OCI-M2 (cell line): ENCODE results near the gene ZNF175.

Source experiments
- DNase-seq: peaks from one replicate; lab custom pipeline; 2025; ENCODE audit not compliant: unreplicated experiment; lab: John Stamatoyannopoulos, UW

ZNF175 gene

DNA sequence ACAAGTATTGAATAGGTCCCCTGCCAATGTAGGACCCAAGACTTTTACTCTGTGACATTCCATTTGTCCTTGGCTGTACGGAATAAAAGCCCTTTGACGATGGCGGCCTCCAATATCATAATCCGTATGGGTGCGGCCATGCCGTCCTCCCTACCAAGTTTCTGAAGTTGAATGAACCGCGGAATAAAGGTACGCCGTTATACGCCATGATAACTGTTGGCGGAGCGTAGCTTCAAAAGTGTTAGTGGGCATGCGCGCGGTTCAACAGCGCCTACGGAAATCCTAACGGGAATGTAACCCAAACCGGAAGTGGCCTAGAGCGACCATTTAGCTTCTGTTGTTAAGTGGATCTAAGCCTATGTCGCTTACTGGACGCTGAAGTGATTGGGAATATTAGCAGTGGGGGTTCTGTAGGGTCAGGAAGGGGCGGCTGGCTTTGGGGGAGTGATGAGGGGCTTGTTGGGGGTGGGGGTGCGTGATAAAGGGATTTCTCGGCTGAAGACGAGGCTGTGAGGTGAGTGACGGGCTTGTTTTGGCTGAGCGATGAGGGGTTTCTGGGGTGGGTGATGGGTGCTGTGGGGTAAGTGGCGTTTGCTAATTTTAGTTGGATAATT is at the start of gene ZNF175:
Gene ZNF175 (plus strand): TSS at position 322 of the 614 bp plus-strand sequence. CDS start 2,047 bp downstream, outside the sequence.
- DNase-seq, result peak; percentile 97

DNA sequence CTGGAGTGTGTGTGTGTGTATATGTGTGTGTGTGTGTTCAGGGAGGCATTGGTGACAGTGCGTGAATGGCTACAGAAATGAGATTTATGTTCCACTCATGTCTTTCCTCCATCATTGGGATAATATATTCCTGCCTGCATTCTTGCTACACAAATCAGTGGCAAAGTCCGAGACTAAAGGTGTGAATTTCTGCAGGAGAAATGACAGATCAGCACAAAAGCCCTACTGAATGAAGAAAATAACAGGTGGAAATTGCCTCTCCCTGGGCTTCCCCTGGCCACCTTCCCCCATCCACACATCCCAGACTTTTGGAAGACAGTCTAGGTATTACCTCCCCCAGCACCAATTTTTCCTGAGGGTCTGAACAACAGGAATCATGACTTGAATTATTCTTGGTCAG is 49.7 kb upstream of the ZNF175 start:
- DNase-seq, result no peak

- DNase-seq, result no peak
These were observed 49.3 kb upstream of the ZNF175 start for GRCh38 chr19:51521781-51522180.

DNA sequence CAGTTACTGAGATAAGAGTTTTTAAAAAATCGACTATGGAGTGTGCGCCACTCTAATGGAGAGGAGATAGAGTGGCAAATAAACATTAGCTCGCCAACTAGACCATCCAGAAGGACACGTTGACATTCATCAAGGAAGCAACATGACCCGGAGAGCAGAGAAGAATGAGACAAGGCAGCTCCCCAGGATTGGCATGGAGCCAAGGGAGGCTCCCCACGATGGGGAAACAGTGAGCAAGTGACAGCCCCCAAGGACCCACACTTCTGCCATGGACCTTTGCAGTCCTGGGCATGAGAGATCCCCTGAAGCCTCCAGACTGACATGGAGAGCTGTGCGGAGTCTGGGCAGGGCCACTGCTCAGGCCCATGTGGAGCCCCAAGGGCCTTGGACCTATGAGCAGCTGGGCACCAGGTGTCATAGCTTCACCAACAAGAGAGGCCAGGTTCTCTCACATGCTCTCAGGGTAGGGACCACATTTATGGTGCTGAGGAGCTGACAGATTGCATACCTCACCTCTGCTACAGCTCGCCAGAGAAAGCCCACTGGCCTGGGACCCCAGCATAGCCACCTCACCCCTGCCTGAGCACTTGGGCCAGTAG is 46.3 kb upstream of the ZNF175 start:
- no peak for DNase-seq

GRCh38 chr19:51525651-51526050 is 45.4 kb upstream of the ZNF175 start:
- no peak for DNase-seq

GRCh38 chr19:51529301-51529700 is 41.8 kb upstream of the ZNF175 start:
- DNase-seq, result no peak

DNA sequence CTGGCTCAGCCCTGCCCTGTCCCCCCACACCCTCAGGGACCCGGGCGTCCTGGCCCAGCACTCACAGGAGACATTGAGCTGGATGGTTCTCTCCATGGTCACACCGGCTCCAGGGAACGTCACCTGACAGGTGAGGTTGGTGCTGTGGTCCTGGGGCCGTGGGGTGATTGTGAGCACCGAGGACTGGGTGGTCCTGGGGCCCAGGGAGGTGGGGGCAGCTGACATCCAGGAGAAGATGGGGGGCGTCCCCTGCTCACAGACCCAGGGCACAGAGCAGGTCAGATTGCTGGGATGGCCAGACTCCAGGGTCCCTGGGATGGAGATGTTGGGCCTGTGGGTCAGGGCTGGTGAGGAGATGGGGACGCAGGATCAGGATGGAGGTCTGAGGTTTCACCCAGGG is 40.5 kb upstream of the ZNF175 start:
- DNase-seq, result no peak

DNA sequence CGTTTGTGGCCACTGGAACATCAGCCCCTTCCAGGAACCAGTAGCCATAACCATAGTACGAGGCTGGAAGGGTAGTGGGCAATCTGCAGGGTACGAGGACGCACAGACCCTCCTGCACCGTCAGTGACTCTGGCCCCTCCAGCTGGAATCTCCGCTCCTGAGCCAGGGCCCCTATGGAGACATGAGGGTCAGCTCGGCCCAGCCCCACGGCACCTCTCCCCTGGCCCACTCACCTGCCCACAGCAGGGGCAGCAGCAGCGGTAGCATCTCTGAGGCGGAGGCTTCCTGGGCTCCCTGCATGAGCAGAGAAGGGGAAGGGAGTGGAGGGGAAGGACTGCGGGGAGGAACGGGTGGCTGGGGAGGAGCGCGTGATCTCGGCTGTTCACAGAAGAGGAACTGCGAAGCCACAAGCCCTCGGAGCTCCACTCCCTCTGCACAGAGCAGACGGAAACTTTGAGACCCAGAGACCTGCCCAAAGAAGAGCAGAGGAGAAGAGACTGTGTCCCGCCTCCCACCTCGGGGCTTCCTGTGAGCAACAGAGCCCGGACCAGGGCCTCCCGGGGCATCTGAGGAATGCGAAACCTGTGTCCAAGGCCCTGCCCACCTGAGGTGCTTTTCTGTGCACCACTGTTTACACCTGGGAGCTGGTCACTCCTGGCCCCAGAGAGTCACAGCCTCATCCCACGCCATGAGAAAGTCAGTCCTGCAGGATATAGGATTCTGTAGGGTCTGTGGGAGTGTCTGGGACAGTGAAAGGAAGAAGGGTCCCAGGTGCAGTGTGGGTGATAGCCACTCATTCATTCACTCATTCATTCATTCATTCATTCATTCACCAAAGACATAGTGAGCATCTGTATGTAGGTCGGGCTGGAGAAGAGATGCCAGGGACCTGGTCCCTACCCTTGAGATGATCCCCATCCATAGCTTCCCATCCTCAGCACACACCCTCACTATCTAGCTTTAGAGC is 39.5 kb upstream of the ZNF175 start, which contains the start of gene SIGLEC6:
Gene SIGLEC6 (minus strand): TSS at position 322 of the 967 bp plus-strand sequence. CDS start 22 bp downstream, at position 300.
- DNase-seq, result peak; percentile 46

GRCh38 chr19:51535535-51535934 is 35.5 kb upstream of the ZNF175 start:
- DNase-seq, result no peak

- DNase-seq, result no peak
These were observed 31.2 kb upstream of the ZNF175 start for GRCh38 chr19:51539821-51540366.

GRCh38 chr19:51541458-51542357 is 29.4 kb upstream of the ZNF175 start:
- no peak for DNase-seq

- no peak for DNase-seq
These were observed 28.4 kb upstream of the ZNF175 start for GRCh38 chr19:51542699-51543098.

DNA sequence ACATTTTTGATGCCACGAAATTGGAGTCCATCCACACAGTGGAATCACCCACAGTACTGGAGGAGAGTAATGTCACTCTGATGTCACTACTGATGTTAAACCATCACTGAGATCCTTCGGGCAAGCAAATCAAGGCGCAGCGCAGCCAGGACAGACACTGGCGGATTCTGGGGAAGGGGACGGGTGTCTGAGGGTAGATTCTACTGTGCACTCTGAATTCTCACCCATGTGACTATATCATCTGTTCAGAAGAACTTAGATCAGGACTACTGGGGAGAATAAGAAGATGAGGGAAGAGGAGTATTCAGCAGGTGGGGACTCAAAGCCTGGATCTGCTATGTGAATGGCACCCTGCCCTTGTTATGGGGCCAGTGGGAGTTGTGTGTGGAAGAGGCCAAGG is 27.0 kb upstream of the ZNF175 start:
- DNase-seq, result no peak

DNA sequence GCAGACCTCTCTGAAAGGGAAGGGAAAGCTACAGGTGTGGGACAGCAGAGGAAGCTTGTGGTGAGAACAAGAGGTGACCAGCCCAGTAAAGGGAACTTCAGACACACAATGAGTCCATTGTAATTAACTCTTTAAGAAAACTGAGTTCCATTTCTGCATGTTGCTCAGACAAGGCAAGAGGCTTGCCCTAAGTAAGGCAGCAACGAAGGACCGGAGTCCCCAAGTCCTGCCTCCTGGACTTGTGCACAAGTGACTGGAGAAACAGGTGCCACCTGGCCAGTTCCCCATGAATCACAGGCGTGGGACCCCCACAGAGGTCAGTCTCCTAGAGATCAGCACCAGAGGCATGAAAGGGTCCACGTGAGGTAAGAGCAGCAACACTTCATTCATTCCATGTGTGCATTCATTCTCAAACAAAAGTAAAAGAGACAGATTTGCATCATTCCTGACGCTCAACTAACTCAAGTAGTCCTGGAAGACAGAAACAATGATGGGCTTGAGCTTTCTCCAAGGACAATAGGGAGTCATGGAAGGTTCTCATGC is 24.9 kb upstream of the ZNF175 start:
- DNase-seq, result no peak

DNA sequence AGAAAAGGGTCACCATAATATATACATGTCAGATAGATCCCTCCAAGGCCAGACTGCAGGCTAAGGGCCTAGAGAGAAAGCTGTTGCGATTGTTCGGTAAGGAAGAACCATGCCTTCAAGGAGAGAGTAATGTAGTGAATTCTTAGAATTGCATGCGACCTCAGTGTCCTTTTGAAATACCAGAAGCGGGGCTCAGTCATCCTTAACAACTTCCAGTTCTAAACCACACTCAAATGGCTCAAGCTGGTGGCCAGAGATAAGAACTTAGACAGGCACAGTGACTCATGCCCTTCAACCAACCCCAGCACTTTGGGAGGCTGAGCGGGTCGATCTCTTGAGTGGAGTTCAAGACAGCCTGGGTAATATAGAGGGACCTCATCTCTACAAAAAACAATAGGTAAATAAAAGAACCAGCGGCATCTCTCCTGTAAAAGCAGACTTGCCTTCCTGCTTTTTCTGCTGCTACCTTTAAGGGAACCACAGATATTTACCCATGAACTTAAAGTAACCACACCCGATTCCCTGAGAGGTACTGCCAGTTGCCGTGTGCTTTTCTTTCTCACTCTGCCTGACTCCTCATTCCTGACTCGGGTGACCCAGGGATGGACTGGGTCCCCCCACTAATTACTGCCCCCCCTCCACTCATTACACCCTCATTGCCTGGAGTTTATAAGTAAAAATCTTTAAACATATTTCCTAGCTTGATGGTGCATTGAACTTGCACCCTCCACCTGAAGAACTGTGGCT is 24.3 kb upstream of the ZNF175 start:
- peak; percentile 85 for DNase-seq

DNA sequence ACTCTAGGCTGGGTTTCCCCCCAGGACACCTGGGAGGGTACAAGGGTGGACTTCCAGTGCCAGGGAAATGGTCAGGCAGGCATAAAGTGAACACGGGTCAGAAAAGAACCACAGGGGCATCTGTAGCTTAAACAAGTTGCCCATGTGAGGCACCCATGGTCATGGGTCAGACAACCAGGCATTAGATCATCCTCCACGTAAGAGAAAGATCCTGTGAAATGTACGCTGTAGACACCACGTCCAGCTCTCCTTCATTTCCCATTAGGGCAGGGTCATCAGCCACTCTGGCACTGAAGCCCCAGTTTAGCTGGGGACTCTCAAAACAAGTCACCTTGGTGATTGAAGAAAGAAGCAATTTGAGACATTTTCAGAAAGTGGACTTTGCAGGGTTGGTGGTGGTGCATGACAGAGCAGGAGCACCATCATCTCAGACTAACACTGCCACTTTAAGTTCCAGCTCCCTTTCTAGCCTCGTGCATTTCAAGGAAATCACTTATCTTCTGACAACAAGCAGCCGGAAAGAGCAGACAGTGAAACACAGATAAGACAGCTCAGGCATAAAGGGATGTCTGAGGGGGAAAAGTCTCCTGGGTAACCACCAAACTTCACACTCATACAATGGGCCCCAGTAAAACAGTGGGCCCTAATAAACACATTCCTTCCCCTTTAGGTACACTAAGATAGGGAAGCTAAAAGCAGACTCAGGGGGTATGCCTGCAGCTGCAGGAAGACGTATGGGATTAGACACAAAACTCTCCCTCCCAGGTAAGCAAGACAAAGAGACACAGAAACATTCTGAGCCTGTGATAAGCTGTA is 23.5 kb upstream of the ZNF175 start:
- DNase-seq, result peak; percentile 80

DNA sequence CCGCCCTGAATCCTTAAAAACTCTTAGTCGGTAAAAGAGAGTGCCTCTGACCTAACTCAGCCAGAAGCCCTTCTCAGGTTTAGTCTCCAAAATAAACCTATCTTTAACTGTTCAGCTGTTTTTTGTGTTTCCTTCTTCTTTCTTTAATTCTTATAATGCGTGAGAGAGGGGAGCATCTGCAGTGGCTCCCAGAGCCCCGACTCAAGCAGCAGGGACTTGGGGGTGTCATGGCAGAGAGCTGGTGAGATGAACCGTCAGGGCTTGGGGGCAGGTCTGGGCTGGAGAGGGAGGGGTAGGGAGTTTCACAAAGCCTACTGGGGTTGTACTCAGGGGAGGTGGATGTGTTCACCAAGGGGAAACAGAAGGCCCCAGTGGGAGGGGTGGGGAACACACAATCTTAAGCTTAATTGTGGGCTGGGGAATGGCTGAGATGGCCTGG is 22.9 kb upstream of the ZNF175 start:
- no peak for DNase-seq

DNA sequence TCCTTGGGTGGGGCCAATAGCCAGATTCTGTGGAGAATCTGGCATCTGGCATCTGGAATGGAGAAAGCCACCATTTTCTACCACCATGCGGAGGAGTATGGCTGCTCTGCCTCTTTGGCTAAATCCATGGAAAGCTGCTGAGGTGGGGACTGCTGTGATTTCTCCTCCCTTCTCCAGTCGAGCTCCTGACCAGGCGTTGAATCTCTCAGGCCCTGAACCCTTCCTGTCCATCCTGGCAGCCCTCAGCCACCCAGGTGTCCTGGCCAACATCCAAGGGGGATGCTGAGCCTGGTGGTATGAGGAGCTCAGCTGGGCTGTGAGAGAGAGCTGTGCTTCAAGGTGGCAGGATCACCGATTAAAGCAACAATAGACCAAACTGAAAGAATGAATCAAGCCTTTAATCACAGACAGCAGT is 22.2 kb upstream of the ZNF175 start:
- DNase-seq, result no peak
